Neural cell (in vitro differentiated cells): ENCODE data around the gene TOP2B.

Source experiments
- EP300 ChIP-seq: fragments of 450-650 bp; conservative IDR thresholded peaks from 2 replicates; pipeline ENCODE4 v1.6.1; 2014; ENCODE audit warnings: antibody characterized with exemption, mild to moderate bottlenecking, moderate library complexity; ENCODE audit not compliant: poor library complexity, severe bottlenecking
- MXI1 ChIP-seq: fragments of 450-650 bp; conservative IDR thresholded peaks from 2 replicates; pipeline ENCODE4 v1.6.1; 2014; ENCODE audit warnings: antibody characterized with exemption, mild to moderate bottlenecking; ENCODE audit not compliant: poor library complexity, severe bottlenecking
- POLR2AphosphoS5 ChIP-seq: IDR thresholded peaks from 2 replicates; pipeline ENCODE4 v1.6.1; 2012
- RAD21 ChIP-seq: fragments of 450-650 bp; conservative IDR thresholded peaks from 2 replicates; pipeline ENCODE4 v1.6.1; 2014; ENCODE audit warnings: antibody characterized with exemption, mild to moderate bottlenecking, moderate library complexity
- TAF1 ChIP-seq: IDR thresholded peaks from 2 replicates; pipeline ENCODE4 v1.6.1; 2012; ENCODE audit warnings: low read depth
- TF ChIP-seq, protein P1 (sequence below): fragments of 450-650 bp; IDR thresholded peaks from 2 replicates; pipeline ENCODE4 v1.5.1; 2014; ENCODE audit warnings: antibody characterized with exemption, mild to moderate bottlenecking, moderate library complexity; ENCODE audit not compliant: poor library complexity, severe bottlenecking
- TF ChIP-seq, protein P2 (sequence below): IDR thresholded peaks from 2 replicates; pipeline ENCODE4 v1.6.1; 2012; ENCODE audit warnings: borderline replicate concordance

DNA sequence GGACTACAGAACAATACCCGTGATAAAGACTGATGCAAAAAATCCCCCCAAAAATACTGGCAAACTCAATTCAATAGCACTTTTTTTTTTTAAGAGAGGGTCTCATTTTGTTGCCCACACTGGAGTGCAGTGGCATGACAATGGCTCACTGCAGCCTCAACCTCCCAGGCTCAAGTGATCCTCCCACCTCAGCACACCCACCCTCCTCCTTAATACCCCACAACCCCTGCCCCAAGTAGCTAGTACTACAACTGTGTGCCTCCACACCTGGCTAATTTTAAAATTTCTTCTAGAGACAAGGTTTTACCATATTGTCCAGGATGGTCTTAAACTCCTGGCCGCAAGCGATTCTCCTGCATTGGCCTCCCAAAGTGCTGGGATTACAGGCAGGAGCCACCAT lies 11.4 kb downstream of the TOP2B start:
- TF ChIP-seq POLR2AphosphoS5, result no peak
- TF ChIP-seq, protein P1, sequence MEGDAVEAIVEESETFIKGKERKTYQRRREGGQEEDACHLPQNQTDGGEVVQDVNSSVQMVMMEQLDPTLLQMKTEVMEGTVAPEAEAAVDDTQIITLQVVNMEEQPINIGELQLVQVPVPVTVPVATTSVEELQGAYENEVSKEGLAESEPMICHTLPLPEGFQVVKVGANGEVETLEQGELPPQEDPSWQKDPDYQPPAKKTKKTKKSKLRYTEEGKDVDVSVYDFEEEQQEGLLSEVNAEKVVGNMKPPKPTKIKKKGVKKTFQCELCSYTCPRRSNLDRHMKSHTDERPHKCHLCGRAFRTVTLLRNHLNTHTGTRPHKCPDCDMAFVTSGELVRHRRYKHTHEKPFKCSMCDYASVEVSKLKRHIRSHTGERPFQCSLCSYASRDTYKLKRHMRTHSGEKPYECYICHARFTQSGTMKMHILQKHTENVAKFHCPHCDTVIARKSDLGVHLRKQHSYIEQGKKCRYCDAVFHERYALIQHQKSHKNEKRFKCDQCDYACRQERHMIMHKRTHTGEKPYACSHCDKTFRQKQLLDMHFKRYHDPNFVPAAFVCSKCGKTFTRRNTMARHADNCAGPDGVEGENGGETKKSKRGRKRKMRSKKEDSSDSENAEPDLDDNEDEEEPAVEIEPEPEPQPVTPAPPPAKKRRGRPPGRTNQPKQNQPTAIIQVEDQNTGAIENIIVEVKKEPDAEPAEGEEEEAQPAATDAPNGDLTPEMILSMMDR, result no peak
- no peak for TF ChIP-seq TAF1
- TF ChIP-seq MXI1, result no peak
- TF ChIP-seq EP300, result no peak
- TF ChIP-seq, protein P2, sequence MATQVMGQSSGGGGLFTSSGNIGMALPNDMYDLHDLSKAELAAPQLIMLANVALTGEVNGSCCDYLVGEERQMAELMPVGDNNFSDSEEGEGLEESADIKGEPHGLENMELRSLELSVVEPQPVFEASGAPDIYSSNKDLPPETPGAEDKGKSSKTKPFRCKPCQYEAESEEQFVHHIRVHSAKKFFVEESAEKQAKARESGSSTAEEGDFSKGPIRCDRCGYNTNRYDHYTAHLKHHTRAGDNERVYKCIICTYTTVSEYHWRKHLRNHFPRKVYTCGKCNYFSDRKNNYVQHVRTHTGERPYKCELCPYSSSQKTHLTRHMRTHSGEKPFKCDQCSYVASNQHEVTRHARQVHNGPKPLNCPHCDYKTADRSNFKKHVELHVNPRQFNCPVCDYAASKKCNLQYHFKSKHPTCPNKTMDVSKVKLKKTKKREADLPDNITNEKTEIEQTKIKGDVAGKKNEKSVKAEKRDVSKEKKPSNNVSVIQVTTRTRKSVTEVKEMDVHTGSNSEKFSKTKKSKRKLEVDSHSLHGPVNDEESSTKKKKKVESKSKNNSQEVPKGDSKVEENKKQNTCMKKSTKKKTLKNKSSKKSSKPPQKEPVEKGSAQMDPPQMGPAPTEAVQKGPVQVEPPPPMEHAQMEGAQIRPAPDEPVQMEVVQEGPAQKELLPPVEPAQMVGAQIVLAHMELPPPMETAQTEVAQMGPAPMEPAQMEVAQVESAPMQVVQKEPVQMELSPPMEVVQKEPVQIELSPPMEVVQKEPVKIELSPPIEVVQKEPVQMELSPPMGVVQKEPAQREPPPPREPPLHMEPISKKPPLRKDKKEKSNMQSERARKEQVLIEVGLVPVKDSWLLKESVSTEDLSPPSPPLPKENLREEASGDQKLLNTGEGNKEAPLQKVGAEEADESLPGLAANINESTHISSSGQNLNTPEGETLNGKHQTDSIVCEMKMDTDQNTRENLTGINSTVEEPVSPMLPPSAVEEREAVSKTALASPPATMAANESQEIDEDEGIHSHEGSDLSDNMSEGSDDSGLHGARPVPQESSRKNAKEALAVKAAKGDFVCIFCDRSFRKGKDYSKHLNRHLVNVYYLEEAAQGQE, result no peak
- TF ChIP-seq RAD21, result no peak
